ENCODE data around the gene VIT.

DNA sequence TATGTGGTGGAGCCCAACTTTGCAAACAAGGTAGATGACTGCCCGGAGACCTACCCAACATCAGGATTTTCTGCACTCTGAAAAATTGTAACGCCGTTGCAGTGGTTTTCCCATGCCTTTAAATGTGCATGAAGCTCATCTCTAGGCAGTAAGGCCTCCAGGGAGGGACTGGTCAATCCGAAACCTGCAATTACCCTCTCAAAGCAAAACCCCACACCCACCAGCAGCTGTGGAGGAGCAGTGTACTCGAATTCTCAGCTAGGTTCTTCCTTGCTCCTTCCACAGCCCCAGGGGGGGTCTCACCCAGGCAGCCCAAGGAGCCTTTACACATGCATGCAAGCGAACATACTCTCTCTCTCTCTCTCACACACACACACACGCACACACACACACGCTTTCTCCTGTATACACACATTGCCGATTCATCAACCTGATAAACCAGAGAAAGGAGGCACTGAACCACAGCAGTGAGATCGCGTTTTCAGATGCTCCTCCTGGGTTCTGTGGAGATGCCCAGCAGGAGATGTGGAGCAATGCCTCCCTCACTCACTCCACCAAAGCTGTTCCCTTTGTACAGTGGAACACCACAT is 109.2 kb downstream of the VIT start:
- TF ChIP-seq POLR2A (IDR thresholded peaks at IDR 0.05; ENCODE audit: low read depth, low read length) (no peak), POLR2AphosphoS5 (IDR thresholded peaks at IDR 0.05; ENCODE audit: low read depth, low read length) (no peak), SPI1 (IDR thresholded peaks at IDR 0.05; ENCODE audit: low read depth, low read length) (no peak), PAX5 (IDR thresholded peaks at IDR 0.05; ENCODE audit: insufficient read depth, low read length, severe bottlenecking) (no peak), TAF1 (IDR thresholded peaks at IDR 0.05; ENCODE audit: low read depth, low read length) (no peak), POU2F2 (IDR thresholded peaks at IDR 0.05; ENCODE audit: low read depth, low read length) (no peak)

Measured in GM12891 (cell line).